HepG2 (cell line): ENCODE measurements around the gene HHIPL1. TPM values are rescaled to one million over a fixed set of nuclear protein-coding genes. Genes with fewer than 3 reads are reported as not detected.

Source experiments
- AKAP8 ChIP-seq: sonication (generic); formaldehyde crosslinking; IDR thresholded peaks from 2 replicates; pipeline ENCODE4 v1.5.1; 2020; ENCODE audit warnings: mild to moderate bottlenecking, missing genetic modification reagents
- CBX1 ChIP-seq: IDR thresholded peaks from one replicate; pipeline ENCODE4 v1.6.1; 2016; ENCODE audit warnings: antibody characterized with exemption, low read depth
- CREB1 ChIP-seq, 2 experiments: fragments of 450-650 bp in 1 of 2; IDR thresholded peaks; 2 replicates each; pipeline ENCODE4 v1.6.1; 2016 to 2017; ENCODE audit warnings: control low read depth in 1 of 2, mild to moderate bottlenecking in 1 of 2, missing compliant biosample characterization in 1 of 2, missing genetic modification characterization in 1 of 2
- FOXA3 ChIP-seq: IDR thresholded peaks from 2 replicates; pipeline ENCODE4 v1.6.1; 2016; ENCODE audit warnings: missing genetic modification reagents, missing compliant biosample characterization
- FOXC1 ChIP-seq: sonication (generic); formaldehyde crosslinking; IDR thresholded peaks from 2 replicates; pipeline ENCODE4 v1.8.0; 2022; ENCODE audit warnings: mild to moderate bottlenecking, missing genetic modification reagents, borderline replicate concordance
- GFI1 ChIP-seq: sonication (generic); formaldehyde crosslinking; IDR thresholded peaks from 2 replicates; pipeline ENCODE4 v1.5.0; 2020; ENCODE audit warnings: missing genetic modification reagents, mild to moderate bottlenecking, borderline replicate concordance
- HDAC1 ChIP-seq: sonication (generic); formaldehyde crosslinking; IDR thresholded peaks from 2 replicates; pipeline ENCODE4 v1.5.1; 2020; ENCODE audit warnings: mild to moderate bottlenecking, missing genetic modification reagents
- HDAC2 ChIP-seq: sonication (generic); formaldehyde crosslinking; IDR thresholded peaks from 2 replicates; pipeline ENCODE4 v1.4.0; 2020; ENCODE audit warnings: missing genetic modification reagents
- HNF4A ChIP-seq: sonication (generic); formaldehyde crosslinking; IDR thresholded peaks from 2 replicates; pipeline ENCODE4 v1.4.0; 2020; ENCODE audit warnings: missing genetic modification reagents
- HOXA3 ChIP-seq: sonication (generic); formaldehyde crosslinking; IDR thresholded peaks from 2 replicates; pipeline ENCODE4 v1.5.0; 2020; ENCODE audit warnings: missing genetic modification reagents
- MATR3 ChIP-seq: sonication (generic); formaldehyde crosslinking; IDR thresholded peaks from 2 replicates; pipeline ENCODE4 v1.4.0; 2020; ENCODE audit warnings: missing genetic modification reagents
- MXD3 ChIP-seq: IDR thresholded peaks from 2 replicates; pipeline ENCODE4 v1.6.1; 2016; ENCODE audit warnings: mild to moderate bottlenecking, missing biosample characterization, missing genetic modification reagents
- MYNN ChIP-seq: sonication (generic); formaldehyde crosslinking; IDR thresholded peaks from 2 replicates; pipeline ENCODE4 v1.4.0; 2020; ENCODE audit warnings: mild to moderate bottlenecking, low read depth, missing genetic modification reagents
- MZF1 ChIP-seq: sonication (generic); formaldehyde crosslinking; IDR thresholded peaks from 2 replicates; pipeline ENCODE4 v1.8.1; 2023; ENCODE audit warnings: mild to moderate bottlenecking, missing genetic modification reagents, borderline replicate concordance
- NR2C2 ChIP-seq: sonication (generic); formaldehyde crosslinking; IDR thresholded peaks from 2 replicates; pipeline ENCODE4 v1.4.0; 2020; ENCODE audit warnings: missing genetic modification reagents, mild to moderate bottlenecking, moderate library complexity, borderline replicate concordance
- POLR2AphosphoS5 ChIP-seq: IDR thresholded peaks from 2 replicates; pipeline ENCODE4 v1.6.1; 2012; ENCODE audit warnings: low read depth, low read length
- TARDBP ChIP-seq: sonication (generic); formaldehyde crosslinking; IDR thresholded peaks from 2 replicates; pipeline ENCODE4 v1.8.0; 2022; ENCODE audit warnings: mild to moderate bottlenecking, missing genetic modification reagents
- TOE1 ChIP-seq: sonication (generic); formaldehyde crosslinking; IDR thresholded peaks from 2 replicates; pipeline ENCODE4 v1.4.0; 2020; ENCODE audit warnings: mild to moderate bottlenecking, missing genetic modification reagents
- YEATS4 ChIP-seq: sonication (generic); formaldehyde crosslinking; IDR thresholded peaks from 2 replicates; pipeline ENCODE4 v1.4.0; 2020; ENCODE audit warnings: missing genetic modification reagents, borderline replicate concordance
- ZC3H4 ChIP-seq: sonication (generic); formaldehyde crosslinking; IDR thresholded peaks from 2 replicates; pipeline ENCODE4 v1.4.0; 2020; ENCODE audit warnings: missing genetic modification reagents, borderline replicate concordance
- ZNF281 ChIP-seq: sonication (generic); formaldehyde crosslinking; IDR thresholded peaks from 2 replicates; pipeline ENCODE4 v1.4.0; 2020; ENCODE audit warnings: missing genetic modification reagents, borderline replicate concordance
- ZNF530 ChIP-seq: sonication (generic); formaldehyde crosslinking; IDR thresholded peaks from 2 replicates; pipeline ENCODE4 v1.5.0; 2020; ENCODE audit warnings: low read depth, mild to moderate bottlenecking, missing genetic modification reagents
- ZNF597 ChIP-seq: sonication (generic); formaldehyde crosslinking; IDR thresholded peaks from 2 replicates; pipeline ENCODE4 v1.5.0; 2020; ENCODE audit warnings: missing genetic modification reagents
- ZNF710 ChIP-seq: sonication (generic); formaldehyde crosslinking; IDR thresholded peaks from 2 replicates; pipeline ENCODE4 v1.5.0; 2020; ENCODE audit warnings: mild to moderate bottlenecking, missing genetic modification reagents, borderline replicate concordance
- polyA plus RNA-seq, 8 experiments: library from polyadenylated mRNA; depleted of rRNA in 3 of 8; stranded (reverse) in 7 of 8; unstranded in 1 of 8; fragments of >200 nt; fragmentation: Illumina TruSeq in 4 of 8; extraction: Trizol in 4 of 8; gene quantifications; 2 replicates each; pipeline versions ENCODE4 v1.2.1 to v1.2.3, GENCODE V29; 2011 to 2016; ENCODE audit warnings: low read depth in 4 of 8, missing spikeins in 1 of 8, mixed read lengths in 1 of 8; ENCODE audit not compliant: insufficient read depth in 1 of 8
- total RNA-seq, 5 experiments: library from RNA; depleted of rRNA; stranded (reverse); fragments of >200 nt; fragmentation: Illumina TruSeq; extraction: Trizol; gene quantifications; 2 replicates each; pipeline ENCODE4 v1.2.3, GENCODE V29; 2016; ENCODE audit warnings: low read depth in 1 of 5

HHIPL1 gene
- total and polyA plus RNA-seq, 2 of the 13 experiments (the other 11 are each of a cell fraction or from before 2014, with no cell fraction given) = not detected

- 0 out of 2 replicates have a peak, but pooled peaks have one; percentile 37 for TF ChIP-seq AKAP8 (CRISPR knock-in tag)
- no peak for TF ChIP-seq MZF1
- no peak for TF ChIP-seq MXD3 (CRISPR knock-in tag)
- TF ChIP-seq MATR3 = no peak
- no peak for TF ChIP-seq ZNF710 (CRISPR knock-in tag)
- TF ChIP-seq ZNF597 = no peak
- 0 out of 2 replicates have a peak, but pooled peaks have one; percentile 3 for TF ChIP-seq NR2C2
- no peak for TF ChIP-seq TOE1 (CRISPR knock-in tag)
- 0 out of 2 replicates have a peak, but pooled peaks have one; percentile 6 for TF ChIP-seq YEATS4
- TF ChIP-seq MYNN (CRISPR knock-in tag) = no peak
- peak; percentile 47; the same call in 1 of the 2 replicates for TF ChIP-seq HOXA3 (CRISPR knock-in tag)
- no peak for TF ChIP-seq FOXC1 (CRISPR knock-in tag)
- TF ChIP-seq GFI1 (CRISPR knock-in tag) = no peak
- TF ChIP-seq HNF4A = peak; percentile 28
- TF ChIP-seq TARDBP (CRISPR knock-in tag) = peak; percentile 13; the same call in 1 of the 2 replicates
- no peak for TF ChIP-seq CBX1
- TF ChIP-seq ZNF530 (CRISPR knock-in tag) = no peak
- TF ChIP-seq HDAC2 (CRISPR knock-in tag) = 0 out of 2 replicates have a peak, but pooled peaks have one; percentile 45
- TF ChIP-seq HDAC1 (CRISPR knock-in tag) = 0 out of 2 replicates have a peak, but pooled peaks have one; percentile 5
- peak; percentile 38; the same call in 1 of the 2 replicates for TF ChIP-seq CREB1 (IDR thresholded peaks at IDR 0.05)
- TF ChIP-seq CREB1 (CRISPR knock-in tag; IDR thresholded peaks at IDR 0.05) = no peak
- no peak for TF ChIP-seq ZC3H4 (CRISPR knock-in tag)
- 0 out of 2 replicates have a peak, but pooled peaks have one; percentile 22 for TF ChIP-seq ZNF281 (CRISPR knock-in tag)
- TF ChIP-seq POLR2AphosphoS5 = peak; percentile 24; the same call in 1 of the 2 replicates
- TF ChIP-seq FOXA3 (CRISPR knock-in tag) = 0 out of 2 replicates have a peak, but pooled peaks have one; percentile 21
These were observed 43.5 kb upstream of the HHIPL1 start (continued) for GRCh38 chr14:99601361-99601831.
